Neutrophil (primary cell): ENCODE measurements around the gene FAM228B.

ENCODE experiments used
- H3K27ac ChIP-seq: fragments of 200-600 bp; sonication (generic); 2 replicates; pipeline ENCODE4 v1.5.1; 2016; ENCODE audit warnings: mild to moderate bottlenecking, moderate library complexity
- H3K27me3 ChIP-seq: fragments of 200-600 bp; sonication (generic); 2 replicates; pipeline ENCODE4 v1.6.0; 2016; ENCODE audit warnings: mild to moderate bottlenecking
- H3K36me3 ChIP-seq: fragments of 200-600 bp; sonication (generic); 2 replicates; pipeline ENCODE4 v1.5.1; 2017
- H3K4me1 ChIP-seq, 2 experiments: fragments of 200-600 bp in 1 of 2; sonication (generic) in 1 of 2; 1 replicate in 1 of 2; 2 replicates in 1 of 2; pipeline versions ENCODE4 v1.5.1 to v1.6.1; 2013 to 2016; ENCODE audit warnings: low read depth in 1 of 2, low read length in 1 of 2, mild to moderate bottlenecking in 1 of 2, moderate library complexity in 1 of 2; ENCODE audit not compliant: control insufficient read depth in 1 of 2, insufficient read depth in 1 of 2
- H3K4me3 ChIP-seq, 2 experiments: fragments of 200-600 bp in 1 of 2; sonication (generic) in 1 of 2; 1 replicate in 1 of 2; 2 replicates in 1 of 2; pipeline ENCODE4 v1.5.1; 2013 to 2016; ENCODE audit warnings: low read depth in 1 of 2, low read length in 1 of 2, mild to moderate bottlenecking in 1 of 2, moderate library complexity in 1 of 2
- H3K9me3 ChIP-seq: fragments of 200-600 bp; sonication (generic); 2 replicates; pipeline ENCODE4 v1.5.1; 2016
- CTCF ChIP-seq: fragments of 200-600 bp; sonication (generic); IDR thresholded peaks from 2 replicates; pipeline ENCODE4 v1.5.1; 2016; ENCODE audit warnings: antibody characterized with exemption

The FAM228B gene

GRCh38 chr2:24121066-24121465 lies 2.2 kb upstream of the FAM228B start:
- Histone ChIP-seq H3K9me3 (no peaks in the 10 kb centered on the region), H3K27me3 (peaks cover 4% of the 10 kb centered on the region), H3K27ac (no peak overlapping the region), H3K4me3 (no peak overlapping the region), H3K36me3 (no peaks in the 10 kb centered on the region), H3K4me1 (peaks cover 12 to 13% of the 10 kb centered on the region in 2 experiments)
- no peak for TF ChIP-seq CTCF

GRCh38 chr2:24121469-24121868 lies 1.8 kb upstream of the FAM228B start:
- Histone ChIP-seq H3K9me3 (no peaks in the 10 kb centered on the region), H3K27me3 (peaks cover 4% of the 10 kb centered on the region), H3K4me3 (no peak overlapping the region), H3K4me1 (peaks cover 12 to 13% of the 10 kb centered on the region in 2 experiments), H3K36me3 (no peaks in the 10 kb centered on the region), H3K27ac (no peak overlapping the region)
- TF ChIP-seq CTCF: no peak

- TF ChIP-seq CTCF: no peak
- Histone ChIP-seq H3K4me3 (peak overlapping the region; percentile 62 to 67), H3K9me3 (no peaks in the 10 kb centered on the region), H3K4me1 (peaks cover 12 to 13% of the 10 kb centered on the region in 2 experiments), H3K27me3 (peaks cover 4% of the 10 kb centered on the region), H3K27ac (no peak overlapping the region), H3K36me3 (no peaks in the 10 kb centered on the region)
Measured at GRCh38 chr2:24122366-24123194, 689 bp upstream of the FAM228B start.

DNA sequence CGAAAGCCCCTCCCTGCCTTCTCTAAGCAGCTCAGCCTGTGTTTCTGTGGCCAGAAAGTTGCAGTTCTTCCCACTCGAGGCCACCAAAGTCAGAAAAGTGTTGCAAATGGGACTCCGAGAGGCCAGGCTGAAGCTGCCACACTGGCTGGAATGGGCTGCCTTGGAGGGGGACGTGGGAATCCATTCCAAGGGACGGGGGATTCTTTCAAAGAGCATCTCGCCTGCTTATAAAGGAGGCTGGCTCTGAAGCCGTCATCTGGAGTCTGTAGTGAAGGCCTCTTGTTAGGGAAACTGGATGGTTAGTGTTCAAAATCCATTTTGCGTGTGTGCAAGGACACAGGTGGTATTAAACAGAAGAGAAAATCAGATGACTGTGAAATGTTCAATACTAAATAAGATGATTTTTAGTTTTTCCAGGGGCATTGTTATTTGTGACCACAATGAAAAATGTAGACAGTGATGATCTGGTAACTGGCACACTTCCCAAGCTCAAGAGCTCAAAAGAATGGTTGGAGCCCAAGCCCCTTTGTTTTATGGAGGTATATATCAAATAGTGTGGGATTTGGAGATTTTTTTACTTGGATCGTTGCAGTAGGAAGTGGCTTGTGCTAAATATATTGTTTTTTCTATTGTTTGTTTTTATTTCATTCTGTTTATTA lies 782 bp downstream of the FAM228B start:
- Histone ChIP-seq H3K9me3 (no peaks in the 10 kb centered on the region), H3K4me1 (peaks cover 12 to 13% of the 10 kb centered on the region in 2 experiments), H3K4me3 (peak overlapping the region; percentile 62 to 67), H3K27ac (peak overlapping the region; percentile 46), H3K36me3 (no peaks in the 10 kb centered on the region), H3K27me3 (peaks cover 4% of the 10 kb centered on the region)
- TF ChIP-seq CTCF: no peak

DNA sequence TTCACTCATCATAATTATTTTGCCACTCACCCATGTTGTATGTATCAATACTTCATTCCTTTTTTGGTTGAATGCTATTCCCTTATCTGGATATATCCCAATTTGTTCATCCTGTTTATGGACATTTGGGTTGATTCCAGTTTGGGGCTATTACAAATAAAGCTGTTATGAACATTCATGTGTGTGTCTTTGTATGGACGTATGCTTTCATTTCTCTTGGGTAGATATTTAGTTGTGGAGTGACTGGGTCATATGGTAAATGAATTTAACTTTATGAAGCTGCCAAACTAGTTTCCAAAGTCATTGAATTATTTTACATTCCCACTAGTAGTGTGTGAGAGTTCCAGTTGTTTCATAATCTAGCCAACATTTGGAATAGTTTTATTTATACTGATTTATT lies 2.7 kb downstream of the FAM228B start:
- no peaks in the 10 kb centered on the region for H3K36me3 ChIP-seq
- H3K4me1 ChIP-seq: peaks cover 12 to 13% of the 10 kb centered on the region in 2 experiments
- H3K27ac ChIP-seq: no peak overlapping the region
- H3K4me3 ChIP-seq: no peak overlapping the region
- no peak for TF ChIP-seq CTCF
- no peaks in the 10 kb centered on the region for H3K9me3 ChIP-seq
- H3K27me3 ChIP-seq: peaks cover 4% of the 10 kb centered on the region
